ENCODE measurements around the gene RESF1. TPM values are rescaled to one million over a fixed set of nuclear protein-coding genes. Genes with fewer than 3 reads are reported as not detected.

Gene RESF1
- total and polyA plus RNA-seq, 10 of the 15 experiments (the other 5 are each of a cell fraction or from before 2014, with no cell fraction given): 18.9 to 81.8 (median 39.7) TPM

DNA sequence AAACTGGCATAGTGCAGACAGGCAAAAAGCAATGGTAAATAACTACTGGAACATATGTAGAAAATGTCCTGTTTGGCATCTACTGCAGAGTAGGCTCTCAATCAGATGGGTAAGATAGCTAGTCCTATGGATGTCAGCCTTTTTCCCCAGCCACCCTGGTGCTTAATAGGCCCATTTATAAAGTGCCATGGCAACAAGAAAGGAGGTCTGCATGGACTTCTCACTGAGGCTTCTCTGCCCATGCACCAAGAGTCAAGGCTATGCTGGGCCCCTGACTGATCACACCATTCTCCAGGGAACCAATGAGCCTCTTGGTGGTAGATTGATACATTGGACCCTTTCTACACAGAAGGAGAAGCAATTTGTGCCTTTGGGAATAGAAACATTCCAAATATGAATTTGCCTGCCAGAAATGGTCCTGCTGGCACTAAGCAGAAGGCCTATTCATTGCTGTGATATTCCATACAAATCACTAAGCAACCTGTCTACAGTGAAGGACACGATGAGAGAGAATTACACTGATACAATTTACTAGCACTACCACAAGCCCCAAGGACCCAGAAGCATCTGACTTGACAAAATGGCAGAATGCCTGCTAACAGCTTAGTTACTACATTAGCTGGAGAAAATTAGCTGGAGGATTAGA is 43.8 kb downstream of the RESF1 start:
- H3K9me3 ChIP-seq (replicated peaks; ENCODE audit: control insufficient read depth, insufficient read depth, low read length): no peaks in the 10 kb centered on the region
- H3K4me3 ChIP-seq: no peak overlapping the region
- in situ Hi-C loops (cut with MboI): no loop called here
- WGBS (ENCODE audit: insufficient coverage, insufficient replicate concordance, low lambda C conversion rate, missing lambda C conversion rate): 94% methylated on average over 1 of the region's 1 CpG
- BruUV-seq (replicated peaks): no TSS peak
- intact Hi-C loops (cut with micrococcal nuclease; ENCODE audit: unreplicated experiment): no loop called here
- no peaks in the 10 kb centered on the region for H3K4me1 ChIP-seq (ENCODE audit: control insufficient read depth, insufficient read depth, low read length)
- TF ChIP-seq POU2F2 (IDR thresholded peaks at IDR 0.05; ENCODE audit: borderline replicate concordance, low read depth, low read length): no peak
- TF ChIP-seq, protein P1, sequence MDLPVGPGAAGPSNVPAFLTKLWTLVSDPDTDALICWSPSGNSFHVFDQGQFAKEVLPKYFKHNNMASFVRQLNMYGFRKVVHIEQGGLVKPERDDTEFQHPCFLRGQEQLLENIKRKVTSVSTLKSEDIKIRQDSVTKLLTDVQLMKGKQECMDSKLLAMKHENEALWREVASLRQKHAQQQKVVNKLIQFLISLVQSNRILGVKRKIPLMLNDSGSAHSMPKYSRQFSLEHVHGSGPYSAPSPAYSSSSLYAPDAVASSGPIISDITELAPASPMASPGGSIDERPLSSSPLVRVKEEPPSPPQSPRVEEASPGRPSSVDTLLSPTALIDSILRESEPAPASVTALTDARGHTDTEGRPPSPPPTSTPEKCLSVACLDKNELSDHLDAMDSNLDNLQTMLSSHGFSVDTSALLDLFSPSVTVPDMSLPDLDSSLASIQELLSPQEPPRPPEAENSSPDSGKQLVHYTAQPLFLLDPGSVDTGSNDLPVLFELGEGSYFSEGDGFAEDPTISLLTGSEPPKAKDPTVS (IDR thresholded peaks at IDR 0.05; ENCODE audit: low read depth, low read length): no peak
- no peak for TF ChIP-seq SREBF2 (IDR thresholded peaks at IDR 0.05; ENCODE audit: low read length)
- TF ChIP-seq EGR1 (IDR thresholded peaks at IDR 0.05; ENCODE audit: borderline replicate concordance in 1 of 2, low read depth in 2 of 2, low read length in 2 of 2): no peak
- TF ChIP-seq, protein P2, sequence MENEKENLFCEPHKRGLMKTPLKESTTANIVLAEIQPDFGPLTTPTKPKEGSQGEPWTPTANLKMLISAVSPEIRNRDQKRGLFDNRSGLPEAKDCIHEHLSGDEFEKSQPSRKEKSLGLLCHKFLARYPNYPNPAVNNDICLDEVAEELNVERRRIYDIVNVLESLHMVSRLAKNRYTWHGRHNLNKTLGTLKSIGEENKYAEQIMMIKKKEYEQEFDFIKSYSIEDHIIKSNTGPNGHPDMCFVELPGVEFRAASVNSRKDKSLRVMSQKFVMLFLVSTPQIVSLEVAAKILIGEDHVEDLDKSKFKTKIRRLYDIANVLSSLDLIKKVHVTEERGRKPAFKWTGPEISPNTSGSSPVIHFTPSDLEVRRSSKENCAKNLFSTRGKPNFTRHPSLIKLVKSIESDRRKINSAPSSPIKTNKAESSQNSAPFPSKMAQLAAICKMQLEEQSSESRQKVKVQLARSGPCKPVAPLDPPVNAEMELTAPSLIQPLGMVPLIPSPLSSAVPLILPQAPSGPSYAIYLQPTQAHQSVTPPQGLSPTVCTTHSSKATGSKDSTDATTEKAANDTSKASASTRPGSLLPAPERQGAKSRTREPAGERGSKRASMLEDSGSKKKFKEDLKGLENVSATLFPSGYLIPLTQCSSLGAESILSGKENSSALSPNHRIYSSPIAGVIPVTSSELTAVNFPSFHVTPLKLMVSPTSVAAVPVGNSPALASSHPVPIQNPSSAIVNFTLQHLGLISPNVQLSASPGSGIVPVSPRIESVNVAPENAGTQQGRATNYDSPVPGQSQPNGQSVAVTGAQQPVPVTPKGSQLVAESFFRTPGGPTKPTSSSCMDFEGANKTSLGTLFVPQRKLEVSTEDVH (IDR thresholded peaks at IDR 0.05; ENCODE audit: low read depth, partially characterized antibody): no peak
- TF ChIP-seq TCF7 (IDR thresholded peaks at IDR 0.05; ENCODE audit: borderline replicate concordance): no peak
- ChIA-PET RAD21 (ENCODE audit: unreplicated experiment) (interaction anchor here (0.6 to 1.4 kb wide), 2 partner anchors 26 to 350 kb away, joined by 3 read pairs; no protein-coding TSS in a partner anchor), POLR2A (interaction anchor here (0.7 kb wide), 1 partner anchor 39 kb away, joined by 3 read pairs; no protein-coding TSS in a partner anchor), CTCF (no interaction called here), SMC1A (ENCODE audit: uncharacterized antibody, unreplicated experiment) (interaction anchor here (0.7 to 1.3 kb wide), 3 partner anchors 24 to 194 kb away, joined by 3 read pairs; no protein-coding TSS in a partner anchor)
- DNase-seq (ENCODE audit: low read depth, low spot score) (no peak), ATAC-seq (no peak), FAIRE-seq (no peak)
- no peaks in the 10 kb centered on the region for H3K27me3 ChIP-seq (replicated peaks in 1 of 2; ENCODE audit: control insufficient read depth in 2 of 2, insufficient read depth in 2 of 2, low read length in 1 of 2)
- no peaks in the 10 kb centered on the region; a peak in 1 of 4 replicates for H3K36me3 ChIP-seq (ENCODE audit: control insufficient read depth in 2 of 2, insufficient read depth in 2 of 2, low read length in 1 of 2)
- H4K20me1 ChIP-seq (ENCODE audit: control insufficient read depth, insufficient read depth): no peaks in the 10 kb centered on the region
- no peak overlapping the region for H3K27ac ChIP-seq (ENCODE audit: control insufficient read depth, insufficient read depth)
- no peak overlapping the region for H2AFZ ChIP-seq (ENCODE audit: control insufficient read depth, low read depth, low read length)
- no peaks in the 10 kb centered on the region for H3K79me2 ChIP-seq (ENCODE audit: control insufficient read depth, insufficient read depth, low read length)
- H3K4me2 ChIP-seq (ENCODE audit: control insufficient read depth, insufficient read depth): no peak overlapping the region
- H3K9ac ChIP-seq (ENCODE audit: control insufficient read depth, insufficient read depth, low read length): no peak overlapping the region

Data from GM12878 (cell line).